Chondrocyte (in vitro differentiated cells): Measurements from ENCODE around the gene COA1. TPM values are rescaled to one million over a fixed set of nuclear protein-coding genes. Genes with fewer than 3 reads are reported as not detected.

Experiments
- DNase-seq: peaks from one replicate; pipeline ENCODE4 v3.0.0; 2021; ENCODE audit warnings: mixed read lengths, low spot score
- H3K27ac Mint-ChIP-seq: one replicate; pipeline ENCODE4 v1.8.0; 2021; ENCODE audit warnings: mild to moderate bottlenecking, moderate library complexity, mixed read lengths; ENCODE audit not compliant: unreplicated experiment
- H3K27me3 Mint-ChIP-seq: 2 replicates; pipeline ENCODE4 v1.8.0; 2021; ENCODE audit warnings: low read depth, mixed read lengths
- H3K36me3 Mint-ChIP-seq: 2 replicates; pipeline ENCODE4 v1.8.0; 2021; ENCODE audit warnings: low read depth, mixed read lengths
- H3K4me1 Mint-ChIP-seq: 2 replicates; pipeline ENCODE4 v1.8.0; 2021; ENCODE audit warnings: low read depth, mild to moderate bottlenecking, mixed read lengths
- H3K4me3 Mint-ChIP-seq: one replicate; pipeline ENCODE4 v1.8.0; 2021; ENCODE audit warnings: mild to moderate bottlenecking, moderate library complexity, mixed read lengths; ENCODE audit not compliant: unreplicated experiment
- H3K9me3 Mint-ChIP-seq: 2 replicates; pipeline ENCODE4 v1.8.0; 2021; ENCODE audit warnings: low read depth, mixed read lengths
- total RNA-seq: library from RNA; stranded (reverse); gene quantifications from 3 replicates; pipeline ENCODE4 v1.2.1, GENCODE V29; 2021
- TF ChIP-seq, protein P1 (sequence below): fragments of 200-600 bp; sonication (generic); IDR thresholded peaks from 2 replicates; pipeline ENCODE4 v1.5.0; 2021; ENCODE audit warnings: antibody characterized with exemption, mild to moderate bottlenecking, moderate library complexity

COA1 gene
- total RNA-seq, 1 donor from 2014 or later: 33.5 TPM

DNA sequence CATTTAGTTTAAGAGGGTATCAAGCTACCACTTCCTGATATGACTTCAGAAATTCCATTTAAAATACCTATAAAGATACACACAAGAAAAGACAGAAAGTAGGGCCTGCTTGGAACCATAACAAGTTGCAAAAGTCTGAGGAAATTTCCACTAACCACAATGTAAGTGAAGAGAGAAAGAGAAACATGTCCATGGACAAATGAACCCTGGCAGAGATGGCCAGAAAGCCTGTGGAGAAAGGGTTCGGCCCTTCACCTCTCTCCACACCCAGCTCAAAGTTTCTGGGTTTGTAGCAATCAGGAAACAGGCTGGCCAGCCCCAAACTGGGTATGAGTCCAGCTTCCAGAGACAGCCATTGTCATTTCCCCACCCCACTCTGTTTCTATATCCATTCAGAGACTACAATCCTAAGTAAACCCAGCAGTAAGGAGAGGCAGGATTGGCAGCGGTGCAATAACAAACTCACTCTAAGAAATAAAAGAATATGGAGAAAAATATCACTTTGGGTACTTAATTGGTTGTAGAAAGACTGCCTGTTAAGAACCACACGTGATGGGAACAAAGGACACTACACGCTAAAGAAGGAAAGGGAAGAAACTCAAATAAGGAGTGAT, 75.3 kb downstream of the COA1 start:
- DNase-seq: no peak
- Mint-ChIP-seq H3K4me3 (no peak overlapping the region), H3K36me3 (peaks cover 2% of the 10 kb centered on the region), H3K4me1 (peaks cover 61% of the 10 kb centered on the region), H3K9me3 (no peaks in the 10 kb centered on the region), H3K27me3 (no peaks in the 10 kb centered on the region), H3K27ac (no peak overlapping the region)
- TF ChIP-seq, protein P1, sequence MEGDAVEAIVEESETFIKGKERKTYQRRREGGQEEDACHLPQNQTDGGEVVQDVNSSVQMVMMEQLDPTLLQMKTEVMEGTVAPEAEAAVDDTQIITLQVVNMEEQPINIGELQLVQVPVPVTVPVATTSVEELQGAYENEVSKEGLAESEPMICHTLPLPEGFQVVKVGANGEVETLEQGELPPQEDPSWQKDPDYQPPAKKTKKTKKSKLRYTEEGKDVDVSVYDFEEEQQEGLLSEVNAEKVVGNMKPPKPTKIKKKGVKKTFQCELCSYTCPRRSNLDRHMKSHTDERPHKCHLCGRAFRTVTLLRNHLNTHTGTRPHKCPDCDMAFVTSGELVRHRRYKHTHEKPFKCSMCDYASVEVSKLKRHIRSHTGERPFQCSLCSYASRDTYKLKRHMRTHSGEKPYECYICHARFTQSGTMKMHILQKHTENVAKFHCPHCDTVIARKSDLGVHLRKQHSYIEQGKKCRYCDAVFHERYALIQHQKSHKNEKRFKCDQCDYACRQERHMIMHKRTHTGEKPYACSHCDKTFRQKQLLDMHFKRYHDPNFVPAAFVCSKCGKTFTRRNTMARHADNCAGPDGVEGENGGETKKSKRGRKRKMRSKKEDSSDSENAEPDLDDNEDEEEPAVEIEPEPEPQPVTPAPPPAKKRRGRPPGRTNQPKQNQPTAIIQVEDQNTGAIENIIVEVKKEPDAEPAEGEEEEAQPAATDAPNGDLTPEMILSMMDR: no peak

GRCh38 chr7:43653466-43653865, 75.9 kb downstream of the COA1 start:
- no peak for DNase-seq
- no peaks in the 10 kb centered on the region for H3K9me3 Mint-ChIP-seq
- H3K4me3 Mint-ChIP-seq: no peak overlapping the region
- no peaks in the 10 kb centered on the region for H3K27me3 Mint-ChIP-seq
- peaks cover 2% of the 10 kb centered on the region for H3K36me3 Mint-ChIP-seq
- no peak overlapping the region for H3K27ac Mint-ChIP-seq
- TF ChIP-seq, protein P1: no peak
- H3K4me1 Mint-ChIP-seq: peaks cover 61% of the 10 kb centered on the region

GRCh38 chr7:43652364-43652763, 77.0 kb downstream of the COA1 start:
- no peak for DNase-seq
- Mint-ChIP-seq H3K36me3 (peaks cover 2% of the 10 kb centered on the region), H3K27ac (no peak overlapping the region), H3K27me3 (no peaks in the 10 kb centered on the region), H3K4me3 (no peak overlapping the region), H3K4me1 (peaks cover 66% of the 10 kb centered on the region), H3K9me3 (no peaks in the 10 kb centered on the region)
- TF ChIP-seq, protein P1: peak; percentile 19

DNA sequence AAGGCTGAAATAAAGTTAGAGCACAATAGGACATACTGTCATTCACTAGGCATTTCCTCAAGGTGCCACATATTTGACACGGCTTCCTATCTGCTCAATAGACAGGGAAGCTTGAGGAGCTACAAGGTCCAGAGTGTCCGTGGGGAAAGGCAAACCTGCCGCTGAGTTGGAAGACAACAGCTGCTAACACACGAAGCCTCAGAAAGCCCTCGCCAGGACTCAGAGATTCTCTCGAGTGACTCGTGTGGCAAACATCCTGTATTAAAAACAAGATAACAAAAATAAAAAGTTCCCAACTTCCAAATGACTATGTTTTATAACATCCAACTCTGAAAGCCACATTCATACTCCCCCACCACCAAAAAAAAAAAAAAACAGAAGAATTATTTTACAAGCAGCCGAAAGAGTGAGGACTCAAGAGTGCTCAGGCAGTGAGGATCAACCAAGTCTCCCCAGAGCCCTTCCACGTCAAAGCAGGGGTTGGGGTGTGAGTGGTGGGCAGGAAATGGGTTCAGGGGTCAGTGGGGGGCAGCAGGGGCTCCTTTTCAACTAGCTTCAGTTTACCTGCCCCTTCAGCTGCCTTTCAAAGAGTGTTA, 78.8 kb downstream of the COA1 start:
- DNase-seq: no peak
- H3K36me3 Mint-ChIP-seq: peaks cover 5% of the 10 kb centered on the region
- H3K4me1 Mint-ChIP-seq: peaks cover 79% of the 10 kb centered on the region
- peak overlapping the region; percentile 88 for H3K27ac Mint-ChIP-seq
- H3K9me3 Mint-ChIP-seq: no peaks in the 10 kb centered on the region
- H3K27me3 Mint-ChIP-seq: no peaks in the 10 kb centered on the region
- TF ChIP-seq, protein P1: peak; percentile 5
- H3K4me3 Mint-ChIP-seq: peak overlapping the region; percentile 53

DNA sequence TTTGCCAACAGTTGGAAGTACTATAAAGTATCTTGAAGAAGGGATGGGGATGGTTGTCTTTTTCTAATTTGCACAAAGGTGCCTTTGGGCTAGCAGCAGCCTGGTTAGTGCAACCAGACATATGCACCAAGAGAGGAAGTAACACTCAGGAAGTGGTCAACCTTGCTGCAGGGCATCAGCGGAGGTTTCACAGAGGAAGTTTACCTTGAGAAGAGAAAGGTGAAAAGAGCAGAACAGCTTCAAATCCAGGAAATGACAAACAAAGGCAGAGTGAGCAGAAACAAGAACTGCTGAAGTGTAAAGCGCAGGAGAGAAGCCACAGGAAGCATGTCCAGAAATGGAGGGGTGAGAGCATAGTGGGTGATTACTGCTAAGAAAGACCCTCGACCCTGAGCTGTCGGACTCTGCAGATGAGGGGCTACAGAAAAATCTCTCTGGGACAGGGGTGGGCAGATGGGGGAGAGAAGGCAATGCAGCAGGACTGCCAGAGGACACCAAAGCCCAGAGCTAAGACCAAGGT, 79.5 kb downstream of the COA1 start:
- H3K36me3 Mint-ChIP-seq: peaks cover 5% of the 10 kb centered on the region
- no peaks in the 10 kb centered on the region for H3K9me3 Mint-ChIP-seq
- H3K4me1 Mint-ChIP-seq: peaks cover 81% of the 10 kb centered on the region
- no peaks in the 10 kb centered on the region for H3K27me3 Mint-ChIP-seq
- H3K27ac Mint-ChIP-seq: peak overlapping the region; percentile 82
- TF ChIP-seq, protein P1: no peak
- no peak overlapping the region for H3K4me3 Mint-ChIP-seq
- no peak for DNase-seq
